CD14-positive monocyte (primary cell): ENCODE results near the gene ROMO1. TPM values are rescaled to one million over a fixed set of nuclear protein-coding genes. Genes with fewer than 3 reads are reported as not detected.
A peak's percentile ranks its signal among the peaks of the same experiment; 100 is the strongest.

Experiments
- DNase-seq, 3 donors: peaks; one replicate each; pipeline ENCODE4 v3.0.0-alpha.2; 2011 to 2022
- H2AFZ ChIP-seq: 2 replicates; pipeline ENCODE4 v1.6.0; 2012; ENCODE audit warnings: mild to moderate bottlenecking, low read depth, low read length, inconsistent platforms; ENCODE audit not compliant: insufficient read depth, poor library complexity, severe bottlenecking
- H3K27ac ChIP-seq, 2 donors: 1 replicate in 1 of 2; 2 replicates in 1 of 2; pipeline ENCODE4 v1.5.1; 2012 to 2013; ENCODE audit warnings: low read length in 2 of 2, control low read depth in 1 of 2, inconsistent platforms in 1 of 2, low read depth in 1 of 2, mild to moderate bottlenecking in 1 of 2
- H3K27me3 ChIP-seq, 2 donors: one replicate each; pipeline versions ENCODE4 v1.6.0 to v1.6.1; 2011 to 2013; ENCODE audit warnings: low read length in 2 of 2; ENCODE audit not compliant: control insufficient read depth in 2 of 2, insufficient read depth in 2 of 2
- H3K36me3 ChIP-seq, 2 donors: replicated peaks in 1 of 2; 1 replicate in 1 of 2; 2 replicates in 1 of 2; pipeline versions ENCODE4 v1.5.1 to v1.6.1; 2012 to 2013; ENCODE audit warnings: low read length in 2 of 2, control low read depth in 1 of 2, inconsistent platforms in 1 of 2, mild to moderate bottlenecking in 1 of 2; ENCODE audit not compliant: insufficient read depth in 2 of 2, control insufficient read depth in 1 of 2
- H3K4me1 ChIP-seq, 2 donors: 1 replicate in 1 of 2; 2 replicates in 1 of 2; pipeline versions ENCODE4 v1.5.1 to v1.6.1; 2012 to 2013; ENCODE audit warnings: low read length in 2 of 2, control low read depth in 1 of 2, inconsistent platforms in 1 of 2, mild to moderate bottlenecking in 1 of 2, moderate library complexity in 1 of 2; ENCODE audit not compliant: insufficient read depth in 2 of 2, control insufficient read depth in 1 of 2
- H3K4me2 ChIP-seq: replicated peaks from 2 replicates; pipeline ENCODE3; 2012; ENCODE audit warnings: low read length, moderate library complexity, mild to moderate bottlenecking; ENCODE audit not compliant: poor library complexity, severe bottlenecking; ENCODE audit errors: extremely low read depth
- H3K4me3 ChIP-seq, 3 experiments: fragments of 200-600 bp in 1 of 3; sonication (generic) in 1 of 3; replicated peaks in 1 of 3; 1 replicate in 2 of 3; 2 replicates in 1 of 3; pipeline ENCODE4 v1.5.1; 2011 to 2013; ENCODE audit warnings: low read length in 3 of 3, mild to moderate bottlenecking in 3 of 3, control low read depth in 2 of 3, low read depth in 2 of 3, inconsistent platforms in 1 of 3, moderate library complexity in 1 of 3
- H3K79me2 ChIP-seq: 2 replicates; pipeline ENCODE4 v1.6.0; 2012; ENCODE audit warnings: mild to moderate bottlenecking, control low read depth, inconsistent platforms, low read length, moderate library complexity; ENCODE audit not compliant: insufficient read depth
- H3K9ac ChIP-seq: 2 replicates; pipeline ENCODE4 v1.6.0; 2017; ENCODE audit warnings: low read length, mild to moderate bottlenecking; ENCODE audit not compliant: insufficient read depth, poor library complexity, severe bottlenecking
- H3K9me3 ChIP-seq, 2 donors: replicated peaks in 1 of 2; 1 replicate in 1 of 2; 2 replicates in 1 of 2; pipeline versions ENCODE4 v1.5.1 to v1.6.1; 2012 to 2013; ENCODE audit warnings: low read length in 2 of 2, control low read depth in 1 of 2; ENCODE audit not compliant: control insufficient read depth in 1 of 2, insufficient read depth in 1 of 2
- H4K20me1 ChIP-seq: 2 replicates; pipeline ENCODE4 v1.6.0; 2012; ENCODE audit warnings: mild to moderate bottlenecking, low read length, control low read depth, moderate library complexity; ENCODE audit not compliant: insufficient read depth
- H3K27ac Mint-ChIP-seq, 7 donors: one replicate each; pipeline ENCODE4 v1.8.0; 2020; ENCODE audit warnings: mild to moderate bottlenecking in 7 of 7, mixed read lengths in 7 of 7, moderate library complexity in 6 of 7, inconsistent platforms in 2 of 7
- H3K27me3 Mint-ChIP-seq, 3 donors: one replicate each; pipeline ENCODE4 v1.8.0; 2021 to 2022; ENCODE audit warnings: low read depth in 3 of 3, mild to moderate bottlenecking in 3 of 3, mixed read lengths in 3 of 3, moderate library complexity in 3 of 3, inconsistent platforms in 1 of 3
- H3K36me3 Mint-ChIP-seq, 2 donors: one replicate each; pipeline ENCODE4 v1.8.0; 2020; ENCODE audit warnings: mixed read lengths in 2 of 2, inconsistent platforms in 1 of 2, mild to moderate bottlenecking in 1 of 2
- H3K4me1 Mint-ChIP-seq: one replicate; pipeline ENCODE4 v1.8.0; 2020; ENCODE audit warnings: mild to moderate bottlenecking, mixed read lengths
- H3K4me3 Mint-ChIP-seq, 2 donors: one replicate each; pipeline ENCODE4 v1.8.0; 2020; ENCODE audit warnings: mild to moderate bottlenecking in 2 of 2, mixed read lengths in 2 of 2, moderate library complexity in 1 of 2
- H3K9me3 Mint-ChIP-seq, 7 donors: one replicate each; pipeline ENCODE4 v1.8.0; 2020 to 2022; ENCODE audit warnings: mixed read lengths in 7 of 7, mild to moderate bottlenecking in 6 of 7, moderate library complexity in 6 of 7, inconsistent platforms in 2 of 7
- CTCF ChIP-seq: fragments of 200-600 bp; IDR thresholded peaks from one replicate; pipeline ENCODE4 v1.8.0; 2022; ENCODE audit warnings: antibody characterized with exemption, mild to moderate bottlenecking
- WGBS: methylation state at CpG from one replicate; pipeline ENCODE4 v1.1.5; 2013; ENCODE audit warnings: missing lambda C conversion rate; ENCODE audit not compliant: insufficient coverage; 5-methylcytosine and 5-hydroxymethylcytosine counted together
- intact Hi-C, 2 donors: fragments of 100-400 bp; cut with micrococcal nuclease; formaldehyde crosslinking; loops; one replicate each; pipeline versions ENCODE4 v1.15.0 to v1.15.1; 2023
- polyA plus RNA-seq, 3 donors: library from polyadenylated mRNA; depleted of rRNA in 1 of 3; unstranded in 2 of 3; stranded (reverse) in 1 of 3; fragments of 300-500 nt in 2 of 3; fragments of >200 nt in 1 of 3; fragmentation: Illumina TruSeq in 2 of 3; gene quantifications; 1 replicate in 2 of 3; 2 replicates in 1 of 3; pipeline ENCODE4 v1.2.3, GENCODE V29; 2012 to 2021

Gene ROMO1
- polyA plus RNA-seq, 3 donors = 220 to 448 (median 352) TPM

- peak within 1 kb of the TSS; percentile 78 to 95 (median 91) for H3K4me3 ChIP-seq
- DNase-seq = peak; percentile 100
- peaks cover 40 to 52% of the 10 kb centered on the region in 2 donors for H3K4me1 ChIP-seq
- Mint-ChIP-seq H3K27ac (peak within 1 kb of the TSS; percentile 97 to 100 (median 100)), H3K27me3 (no peaks in the 10 kb centered on the region), H3K9me3 (no peaks in the 10 kb centered on the region), H3K36me3 (peaks cover 31 to 39% of the 10 kb centered on the region in 2 donors), H3K4me3 (peak within 1 kb of the TSS; percentile 99 to 100), H3K4me1 (peaks cover 42% of the 10 kb centered on the region)
- H3K4me2 ChIP-seq = peak within 1 kb of the TSS; percentile 90
- WGBS = under 1% methylated on average over 57 of the region's 66 CpGs
- intact Hi-C loops = loop anchor here (1.0 to 5.0 kb wide), 4 partner anchors 27 to 125 kb away; partner anchors contain the start of genes PHF20 (in 1 of the 2) and SPAG4 (in 1 of the 2)
- H2AFZ ChIP-seq = no peak within 1 kb of the TSS
- H3K36me3 ChIP-seq = peaks cover 35 to 36% of the 10 kb centered on the region in 2 donors
- peaks cover 43% of the 10 kb centered on the region for H4K20me1 ChIP-seq
- H3K79me2 ChIP-seq = peaks cover 68% of the 10 kb centered on the region
- no peaks in the 10 kb centered on the region for H3K27me3 ChIP-seq
- peak within 1 kb of the TSS; percentile 99 to 100 for H3K27ac ChIP-seq
- H3K9ac ChIP-seq = peak within 1 kb of the TSS; percentile 100
- TF ChIP-seq CTCF = no peak
- no peaks in the 10 kb centered on the region for H3K9me3 ChIP-seq
These were observed 42.9 kb downstream of the ROMO1 start, which contains the start of gene RBM39 for GRCh38 chr20:35741892-35742740. RBM39 (minus strand) TSS chr20:35742260; CDS start chr20:35740874, 1,386 bp downstream.

GRCh38 chr20:35742741-35743523, 43.7 kb downstream of the ROMO1 start:
- Histone ChIP-seq H2AFZ (no peak overlapping the region), H3K9me3 (no peaks in the 10 kb centered on the region), H3K27ac (peak overlapping the region; percentile 99), H3K4me2 (peak overlapping the region; percentile 90), H3K4me3 (peak overlapping the region; percentile 70 to 91 (median 78)), H3K4me1 (peaks cover 40 to 52% of the 10 kb centered on the region in 2 donors), H4K20me1 (peaks cover 35% of the 10 kb centered on the region), H3K27me3 (no peaks in the 10 kb centered on the region), H3K9ac (peak overlapping the region; percentile 84), H3K79me2 (peaks cover 60% of the 10 kb centered on the region), H3K36me3 (peaks cover 28 to 29% of the 10 kb centered on the region in 2 donors)
- 0% methylated on average over 1 of the region's 8 CpGs for WGBS
- peaks cover 30% of the 10 kb centered on the region in 2 donors for H3K36me3 Mint-ChIP-seq
- peak; percentile 41 to 66 (median 60) for DNase-seq
- H3K9me3 Mint-ChIP-seq = no peaks in the 10 kb centered on the region
- no peak for TF ChIP-seq CTCF
- H3K27ac Mint-ChIP-seq = peak overlapping the region; percentile 97 to 100 (median 100)
- peaks cover 42% of the 10 kb centered on the region for H3K4me1 Mint-ChIP-seq
- H3K27me3 Mint-ChIP-seq = peaks cover 0 to 2% (median 0%) of the 10 kb centered on the region in 3 donors
- intact Hi-C loops = loop anchor here (1.0 to 5.0 kb wide), 4 partner anchors 26 to 126 kb away; partner anchors contain the start of genes PHF20 (in 1 of the 2) and SPAG4 (in 1 of the 2)
- H3K4me3 Mint-ChIP-seq = peak overlapping the region; percentile 99
